GM19238 (cell line): ENCODE data around the gene ACYP1.
A peak's percentile ranks its signal among the peaks of the same experiment; 100 is the strongest.

Experiments
- DNase-seq: peaks from one replicate; pipeline ENCODE4 v3.0.0; 2011; ENCODE audit warnings: low spot score; ENCODE audit not compliant: insufficient read length

ACYP1 gene

GRCh38 chr14:75063491-75064204, at the start of gene ACYP1:
Gene ACYP1, minus strand, starts transcription at chr14:75064024. Its CDS starts 471 bp downstream, at chr14:75063553.
- DNase-seq, result peak; percentile 74

- DNase-seq, result no peak
Measured at GRCh38 chr14:75109877-75110276, 46.1 kb upstream of the ACYP1 start.

GRCh38 chr14:75107186-75107585, 43.4 kb upstream of the ACYP1 start:
- DNase-seq, result no peak

DNA sequence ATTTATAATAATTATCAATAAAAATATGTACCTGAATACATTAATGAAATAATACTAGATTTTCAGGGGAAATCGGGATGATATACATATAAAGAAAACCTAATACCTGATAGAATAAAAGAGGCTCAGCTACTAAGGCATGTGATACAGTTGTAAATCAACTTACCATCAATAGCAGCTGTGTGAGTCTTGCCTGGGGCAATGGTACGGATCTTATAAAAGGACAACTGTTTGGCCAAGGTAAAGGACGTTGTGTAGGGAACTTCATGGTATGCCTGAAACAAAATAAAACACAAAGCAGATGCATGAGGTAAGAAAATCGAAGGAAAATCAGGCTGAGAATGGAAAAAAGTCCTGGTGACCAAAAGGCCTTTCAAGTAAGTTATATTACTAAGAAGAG, 37.7 kb upstream of the ACYP1 start:
- DNase-seq, result no peak

- no peak for DNase-seq
Measured at GRCh38 chr14:75098682-75099081, 34.9 kb upstream of the ACYP1 start.

DNA sequence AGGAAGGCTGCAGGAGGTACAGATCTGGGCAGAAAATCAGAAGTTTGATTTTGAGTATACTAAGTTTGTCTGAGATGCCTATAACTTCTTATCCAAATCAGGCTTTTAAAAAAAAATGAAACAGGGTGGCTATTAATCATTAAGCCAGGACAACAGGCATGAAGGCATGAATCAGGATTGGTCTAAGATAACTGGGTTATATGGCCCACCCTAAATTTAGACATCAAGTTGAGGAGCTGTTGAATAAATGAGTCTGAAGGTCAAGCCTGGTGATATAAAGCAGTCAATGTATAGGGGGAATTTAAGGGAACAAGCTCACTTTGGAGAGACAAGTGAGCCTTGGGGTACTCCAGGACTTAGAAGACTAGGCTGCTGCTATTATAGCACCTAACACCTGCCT, 34.4 kb upstream of the ACYP1 start:
- no peak for DNase-seq

DNA sequence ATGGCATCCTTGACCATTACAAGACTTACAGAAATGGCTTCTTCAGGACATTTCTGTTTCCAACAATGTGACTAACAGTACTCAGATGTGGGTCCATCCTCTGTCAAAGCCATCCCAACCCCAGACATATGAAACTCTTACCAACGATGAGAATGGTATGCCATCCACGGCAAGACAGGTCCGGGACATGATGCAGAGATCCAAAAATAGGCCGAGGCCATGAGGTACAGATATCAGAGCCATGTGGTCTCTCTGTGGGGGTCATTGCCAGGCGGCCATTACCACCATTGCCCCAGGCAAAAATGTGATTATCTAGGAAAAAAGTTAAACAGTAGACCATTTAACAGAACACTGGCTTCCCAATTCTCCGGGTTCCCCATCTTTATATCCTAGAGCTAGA, 33.1 kb upstream of the ACYP1 start:
- no peak for DNase-seq

GRCh38 chr14:75095690-75096089, 31.9 kb upstream of the ACYP1 start:
- DNase-seq, result no peak

DNA sequence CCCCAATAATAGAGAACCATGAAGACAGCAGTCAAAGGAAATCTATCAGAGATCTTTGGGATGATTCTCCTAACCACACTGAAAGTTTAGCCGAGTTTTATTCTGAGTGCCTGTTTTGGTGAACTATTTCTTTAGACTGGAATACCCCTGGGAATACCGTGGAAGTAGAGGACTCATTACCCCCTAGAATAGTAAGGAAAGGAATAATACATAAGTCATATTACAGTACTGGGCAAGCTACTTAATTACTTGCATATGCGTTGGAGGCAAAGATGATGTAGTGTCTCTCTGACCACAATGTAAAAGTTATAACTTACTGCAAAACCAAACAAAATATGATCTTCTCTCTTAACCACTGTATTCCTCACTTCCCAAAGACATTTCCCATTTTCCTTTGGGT, 31.1 kb upstream of the ACYP1 start:
- DNase-seq, result no peak

DNA sequence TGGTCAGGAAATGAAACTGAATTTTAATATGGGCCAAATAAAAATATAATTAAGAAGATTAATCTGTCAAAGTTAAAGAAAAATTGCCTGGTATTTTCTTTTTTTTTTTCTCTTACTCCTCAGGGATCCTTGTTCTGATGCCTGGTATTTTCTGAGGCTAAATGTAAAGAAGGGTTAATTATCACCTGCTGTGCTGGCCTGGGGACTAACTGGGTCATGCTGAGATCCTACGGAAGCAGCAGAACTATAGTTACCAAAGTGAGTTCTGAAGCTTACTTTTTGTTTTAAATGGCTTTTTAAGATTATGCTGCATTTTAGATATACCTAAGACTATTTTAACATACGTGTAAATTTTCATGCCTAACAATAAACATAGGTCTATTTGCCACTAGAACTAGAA, 28.9 kb upstream of the ACYP1 start:
- no peak for DNase-seq

DNA sequence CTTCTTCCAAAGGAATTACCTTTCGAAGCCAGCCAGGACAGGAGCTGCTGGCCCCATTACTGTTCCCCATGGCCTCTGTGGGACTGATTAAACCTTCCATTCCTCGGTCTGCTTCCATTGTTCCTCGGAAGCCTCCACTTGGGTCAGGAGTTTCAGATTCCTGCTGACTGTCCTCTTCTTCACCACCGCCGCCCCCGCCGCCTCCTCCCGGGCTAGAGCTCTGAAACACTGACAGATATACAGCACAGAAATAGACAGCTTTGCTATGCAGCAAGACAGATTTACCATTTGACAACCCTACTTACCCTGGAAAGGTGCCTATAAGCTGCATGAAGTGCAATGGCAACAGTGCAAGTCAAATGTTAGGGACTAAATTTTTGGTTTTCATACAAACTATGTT, 27.4 kb upstream of the ACYP1 start:
- no peak for DNase-seq

- no peak for DNase-seq
Measured at GRCh38 chr14:75090353-75090752, 26.5 kb upstream of the ACYP1 start.

DNA sequence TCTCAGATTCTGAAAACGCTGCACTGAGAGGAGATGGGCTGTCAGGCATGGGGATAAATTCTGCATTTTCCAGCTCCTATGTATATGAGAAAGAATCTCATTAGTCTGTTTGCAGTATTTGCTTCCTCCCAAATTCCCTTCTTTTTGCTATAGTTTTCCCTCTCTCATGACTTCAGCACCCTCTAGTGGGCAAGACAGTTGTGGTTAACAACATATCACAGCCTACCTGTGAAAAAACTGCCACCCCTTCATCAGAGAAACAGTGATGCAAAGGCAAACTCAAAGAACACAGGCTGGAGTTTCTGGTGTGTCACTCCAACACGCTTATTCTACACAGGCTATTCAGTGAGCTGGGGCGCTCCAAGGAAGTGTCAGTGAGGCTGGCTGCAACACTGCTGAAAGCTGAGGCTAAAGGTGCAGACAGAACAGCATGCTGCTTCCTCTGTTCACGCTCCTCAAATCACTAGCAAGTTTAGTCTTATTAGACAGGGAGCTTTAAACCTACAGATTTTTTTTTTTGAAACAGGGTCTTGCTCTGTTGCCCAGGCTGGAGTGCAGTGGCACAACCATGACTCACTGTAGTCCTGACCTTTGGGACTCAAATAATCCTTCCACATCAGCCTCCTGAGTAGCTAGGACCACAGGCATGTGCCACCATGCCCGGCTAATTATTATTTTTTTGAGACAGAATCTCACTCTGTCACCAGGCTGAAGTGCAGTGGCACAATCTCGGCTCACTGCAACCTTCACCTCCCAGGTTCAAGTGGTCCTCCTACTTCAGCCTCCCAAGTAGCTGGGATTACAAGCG, 24.9 kb upstream of the ACYP1 start:
- no peak for DNase-seq

GRCh38 chr14:75088153-75088552, 24.3 kb upstream of the ACYP1 start:
- DNase-seq, result no peak

DNA sequence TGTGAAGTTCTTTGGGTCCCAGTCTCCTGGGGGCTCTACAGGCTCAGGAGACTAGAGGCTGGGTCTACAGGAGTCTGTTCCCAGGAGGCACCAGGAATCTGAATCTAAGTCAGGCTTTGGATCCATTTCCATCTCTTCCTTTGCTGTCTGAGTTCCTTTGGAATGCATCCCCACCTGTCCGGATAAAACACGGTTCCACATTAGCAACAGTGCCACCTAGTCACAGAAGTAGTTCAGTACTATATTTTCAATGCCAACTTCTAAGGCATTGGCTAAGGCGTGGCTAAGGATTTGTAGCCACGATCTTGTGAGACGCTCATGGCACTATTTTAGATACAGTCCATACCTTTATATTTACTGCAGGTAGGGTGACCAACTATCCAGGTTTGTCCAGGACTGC, 20.7 kb upstream of the ACYP1 start:
- DNase-seq, result no peak

GRCh38 chr14:75083271-75083670, 19.4 kb upstream of the ACYP1 start:
- DNase-seq, result no peak

- no peak for DNase-seq
Measured at GRCh38 chr14:75081660-75082229, 17.9 kb upstream of the ACYP1 start.

DNA sequence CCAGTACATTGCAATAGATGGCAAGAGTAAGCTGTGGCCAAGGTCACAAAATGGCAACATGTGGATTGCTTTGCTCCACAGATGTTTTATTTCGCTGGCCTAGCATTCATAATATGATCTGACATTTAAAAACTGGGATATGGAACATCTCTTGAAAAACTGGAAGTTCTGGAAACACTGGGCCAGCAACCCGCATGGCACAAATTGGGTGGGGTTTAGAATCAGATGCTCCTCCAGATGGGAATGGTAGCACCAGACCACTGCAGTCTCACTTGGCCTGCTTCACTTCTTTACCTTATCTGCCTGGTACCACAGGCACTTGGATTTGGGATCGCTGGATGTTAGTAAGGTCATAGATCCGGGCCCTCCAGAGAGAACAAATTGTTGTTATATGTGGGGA, 15.7 kb upstream of the ACYP1 start:
- no peak for DNase-seq

GRCh38 chr14:75077794-75078193, 14.0 kb upstream of the ACYP1 start:
- DNase-seq, result no peak

GRCh38 chr14:75070383-75070782, 6.6 kb upstream of the ACYP1 start:
- DNase-seq, result no peak

GRCh38 chr14:75069811-75070145, 6.0 kb upstream of the ACYP1 start:
- DNase-seq, result no peak

- DNase-seq, result peak; percentile 65
Measured at GRCh38 chr14:75069121-75069810, 5.4 kb upstream of the ACYP1 start, which contains the start of gene ZC2HC1C. Gene ZC2HC1C, plus strand, starts transcription at chr14:75069641. Its CDS starts 933 bp downstream, at chr14:75070574.
